ENCODE measurements around the gene NEURL2.
"Not testable (repeated sequence)": the region's sequence is repeated elsewhere in the genome, so short reads cannot be mapped to it uniquely, and the experiment has no call there.

The NEURL2 gene

DNA sequence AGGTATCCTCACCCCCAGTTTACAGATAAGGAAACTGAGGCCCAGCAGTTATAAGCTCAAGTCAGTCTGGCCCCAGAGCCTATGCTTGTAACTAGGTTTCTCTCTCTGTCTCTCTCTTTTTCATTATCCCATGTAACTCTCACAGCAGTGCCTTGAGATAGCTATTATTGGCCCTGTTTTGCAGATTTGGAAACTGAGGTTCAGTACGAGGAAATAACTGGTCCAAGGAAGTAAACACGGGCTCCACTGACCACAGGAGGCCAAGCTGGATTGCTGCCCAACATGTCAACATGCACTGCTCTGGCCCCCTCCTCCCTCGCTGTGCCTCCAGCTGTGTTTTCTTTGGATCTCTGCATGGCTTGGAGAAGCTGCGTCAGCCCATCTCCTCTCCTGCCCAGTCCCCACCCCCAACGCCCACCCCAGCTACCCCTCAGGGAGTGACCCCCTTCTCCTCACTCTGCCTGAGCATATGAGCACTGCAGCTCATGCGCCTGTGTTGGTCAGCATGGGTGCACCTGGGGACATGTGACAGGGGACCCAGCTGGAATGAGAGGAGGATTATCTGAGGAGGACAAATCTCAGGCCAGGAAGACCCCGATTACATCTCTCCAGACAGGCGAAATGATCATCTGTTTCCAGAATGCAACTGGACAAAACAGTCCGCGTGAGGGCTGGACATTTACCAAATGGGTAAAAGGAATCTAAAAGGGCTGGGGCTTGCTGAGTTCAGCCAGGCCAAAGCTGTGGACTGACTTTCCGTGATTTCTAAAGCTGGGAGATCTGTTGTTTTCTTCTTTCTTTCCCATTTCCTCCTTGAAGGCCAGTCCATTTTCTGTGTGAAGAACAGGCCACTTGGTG lies 28.8 kb upstream of the NEURL2 start:
- no peak for DNase-seq

DNA sequence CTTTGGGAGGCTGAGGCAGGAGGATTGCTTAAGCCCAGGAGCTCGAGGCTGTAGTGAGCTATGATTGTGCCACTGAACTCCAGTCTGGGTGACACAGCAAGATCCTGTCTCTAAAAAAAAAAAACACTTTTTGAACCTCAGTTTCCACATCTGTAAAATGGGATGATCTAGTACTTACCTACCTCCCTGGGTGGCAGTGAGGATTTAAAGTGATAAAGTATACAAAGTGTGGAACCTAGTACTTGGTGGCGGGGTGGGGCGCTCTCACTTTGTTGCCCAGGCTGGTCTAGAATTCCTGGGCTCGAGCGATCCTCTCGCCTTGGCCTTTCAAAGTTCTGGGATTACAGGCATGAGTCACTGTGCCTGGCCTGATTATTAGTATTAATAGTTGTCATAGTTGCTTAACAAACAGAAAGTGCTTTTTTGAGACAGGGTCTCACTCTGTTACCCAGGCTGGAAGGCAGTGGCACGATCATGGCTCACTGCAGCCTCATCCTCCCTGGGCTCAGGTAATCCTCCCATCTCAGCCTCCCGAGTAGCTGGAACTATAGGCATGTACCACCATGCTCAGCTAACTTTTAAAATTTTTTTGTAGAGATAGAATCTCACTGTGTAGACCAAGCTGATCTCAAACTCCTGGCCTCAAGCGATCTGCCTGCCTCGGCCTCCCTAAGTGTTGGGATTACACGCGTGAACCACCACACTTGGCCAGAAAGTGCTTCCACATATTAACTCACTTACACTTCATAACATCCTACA lies 27.9 kb upstream of the NEURL2 start:
- no peak for DNase-seq

DNA sequence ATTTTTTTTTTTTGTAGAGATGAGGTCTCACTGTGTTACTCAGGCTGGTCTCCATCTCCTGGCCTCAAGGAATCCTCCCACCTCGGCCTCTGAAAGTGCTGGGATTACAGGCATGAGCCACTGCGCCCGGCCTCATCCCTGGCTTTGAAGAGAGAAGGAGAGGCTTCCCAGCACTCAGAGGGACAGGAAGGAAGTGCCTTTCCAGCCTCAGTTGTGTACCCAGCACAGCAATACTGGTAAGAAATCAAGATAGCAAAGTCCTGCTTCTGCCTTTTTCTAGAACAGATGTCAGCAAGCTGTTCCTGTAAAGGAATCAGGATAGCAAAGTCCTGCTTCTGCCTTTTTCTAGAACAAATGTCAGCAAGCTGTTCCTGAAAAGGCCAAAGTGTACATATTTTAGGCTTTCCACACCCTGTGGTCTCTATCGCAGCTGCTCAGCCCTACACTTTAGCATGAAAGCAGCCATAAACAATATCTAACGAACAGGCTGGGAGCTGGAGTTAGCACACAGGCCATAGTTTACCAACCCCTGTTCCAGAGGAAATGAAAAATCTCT lies 27.3 kb upstream of the NEURL2 start:
- DNase-seq, result no peak

DNA sequence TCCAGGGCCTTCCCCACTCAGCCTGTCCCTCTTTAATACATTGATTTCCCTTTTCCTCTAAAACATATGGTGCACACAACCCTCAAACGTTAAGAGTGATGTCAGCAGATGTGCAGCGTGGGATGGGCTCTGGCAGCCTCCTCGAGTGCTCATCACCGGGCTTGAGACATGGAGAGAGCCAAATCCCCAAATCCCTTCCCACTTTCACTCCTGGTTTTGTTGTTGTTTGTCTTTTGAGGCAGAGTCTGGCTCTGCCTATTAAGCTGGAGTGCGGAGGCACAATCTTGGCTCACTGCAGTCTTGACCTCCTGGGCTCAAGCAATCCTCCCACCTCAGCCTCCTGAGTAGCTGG lies 26.8 kb upstream of the NEURL2 start:
- no peak for DNase-seq

DNA sequence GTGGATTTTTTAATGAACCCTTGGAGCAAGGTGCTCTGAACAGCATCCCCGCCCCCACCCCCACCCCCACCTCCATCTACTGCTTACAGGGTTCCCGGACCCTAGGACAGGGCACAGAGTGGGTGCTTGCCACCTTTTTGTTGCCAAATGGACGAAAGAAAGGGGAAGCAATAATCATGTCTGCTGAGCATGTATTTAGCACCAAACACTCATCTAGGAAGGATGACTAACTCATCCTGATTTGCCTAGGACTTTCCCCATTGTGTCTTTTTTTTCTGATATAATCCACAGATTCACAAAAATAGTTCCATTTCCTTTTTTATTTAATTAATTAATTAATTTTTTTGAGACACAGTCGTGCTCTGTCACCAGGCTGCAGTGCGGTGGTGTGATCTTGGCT lies 22.1 kb upstream of the NEURL2 start:
- no peak for DNase-seq

DNA sequence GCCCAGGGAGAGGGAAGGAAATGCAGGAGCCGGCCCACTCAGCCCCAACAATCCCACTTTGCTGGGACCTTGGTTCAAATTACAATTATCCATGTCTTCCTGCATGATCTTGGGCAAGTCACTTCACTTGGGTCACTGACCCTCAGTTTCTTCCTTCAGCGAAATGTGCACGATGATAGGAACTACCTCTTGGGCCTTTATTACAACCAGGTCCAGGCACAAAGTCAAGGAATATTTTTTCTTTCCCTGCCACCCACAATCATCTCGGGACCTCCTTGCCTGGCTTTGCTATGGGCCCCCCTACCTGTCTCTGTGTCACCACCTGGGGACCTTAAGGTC lies 21.3 kb upstream of the NEURL2 start:
- no peak for DNase-seq

DNA sequence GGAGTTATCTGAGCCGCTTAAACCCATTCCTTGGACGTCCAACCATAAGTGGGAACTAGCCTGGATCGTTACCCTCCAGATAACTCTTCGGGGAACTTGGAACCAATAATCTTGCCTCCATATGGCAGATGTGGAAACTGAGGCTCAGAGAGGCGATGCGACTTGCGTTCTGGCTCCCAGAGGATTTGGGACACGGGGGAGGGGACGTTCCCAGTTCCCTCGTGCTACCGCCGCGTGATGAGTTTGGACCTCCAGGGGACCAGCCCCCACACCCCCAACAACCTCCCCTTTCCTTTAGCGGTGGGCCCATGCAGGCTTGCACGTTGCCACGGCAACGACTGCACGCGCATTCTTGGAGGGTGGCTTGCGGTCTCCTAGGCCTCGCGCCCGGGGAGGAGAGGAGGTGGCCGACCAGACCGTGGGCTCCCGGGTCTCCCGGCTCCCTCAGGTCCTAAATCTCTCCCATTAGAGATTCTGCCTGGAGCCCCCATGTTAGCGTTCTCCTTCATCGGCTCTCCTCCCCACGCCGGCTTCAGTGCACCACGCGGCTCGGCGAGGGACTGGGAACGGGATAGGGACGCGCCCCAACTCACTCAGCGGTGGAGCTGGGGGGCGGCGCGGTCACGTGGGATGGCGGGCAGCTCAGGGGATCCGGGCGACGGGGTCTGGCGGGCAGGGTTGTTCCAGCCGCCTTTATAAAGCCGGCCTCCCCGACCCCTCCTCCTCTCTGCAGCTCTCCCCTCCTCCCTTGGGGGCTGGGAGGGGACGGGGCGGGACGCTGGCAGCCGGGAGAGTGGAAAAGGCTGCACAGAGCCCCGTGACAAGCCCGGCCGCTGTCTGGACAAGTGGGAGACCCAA lies 20.7 kb upstream of the NEURL2 start, which contains the start of gene PLTP:
PLTP (minus strand) TSS at position 670 of the 858 bp plus-strand sequence. CDS start 703 bp downstream, outside the sequence.
- DNase-seq, result peak; percentile 32

DNA sequence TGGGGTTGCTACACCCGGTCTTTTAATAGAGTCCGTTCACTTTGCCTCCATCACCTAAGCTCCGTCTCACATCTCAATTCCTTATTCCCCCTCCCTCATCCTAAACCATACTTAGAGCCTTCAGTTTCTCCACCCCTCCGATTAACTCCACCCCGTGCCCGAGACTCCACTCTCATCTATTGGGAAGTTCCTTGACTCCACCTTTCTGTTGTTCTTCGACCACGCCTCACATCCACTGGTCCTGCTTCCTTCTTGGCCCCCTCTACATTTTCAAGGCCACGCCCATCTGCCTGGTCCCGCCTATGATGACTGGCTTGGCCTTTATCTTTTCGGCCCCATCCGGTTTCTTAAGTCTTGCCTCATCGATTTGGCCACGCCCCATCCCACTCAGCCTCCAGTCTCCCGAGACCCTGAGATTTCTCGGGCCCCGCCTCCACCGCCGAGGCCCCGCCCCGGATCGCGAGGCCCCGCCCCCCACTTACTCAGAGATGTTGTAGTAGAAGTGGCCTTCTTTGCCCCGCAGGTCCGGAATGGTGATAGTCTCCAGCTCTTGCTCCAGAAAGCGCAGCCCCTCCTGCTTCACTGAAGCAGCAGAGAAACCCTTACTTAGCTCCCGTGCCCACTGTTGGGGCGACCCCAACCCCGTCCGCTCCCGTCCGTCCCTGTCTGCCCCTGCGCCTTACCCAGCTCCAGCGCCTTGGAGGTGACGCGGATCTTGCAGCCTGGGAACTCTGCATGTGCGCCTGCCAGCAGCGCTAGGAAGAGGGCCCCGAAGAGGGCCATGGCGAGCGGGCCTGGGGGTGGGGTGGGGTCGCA lies 19.9 kb upstream of the NEURL2 start:
- peak; percentile 74 for DNase-seq

DNA sequence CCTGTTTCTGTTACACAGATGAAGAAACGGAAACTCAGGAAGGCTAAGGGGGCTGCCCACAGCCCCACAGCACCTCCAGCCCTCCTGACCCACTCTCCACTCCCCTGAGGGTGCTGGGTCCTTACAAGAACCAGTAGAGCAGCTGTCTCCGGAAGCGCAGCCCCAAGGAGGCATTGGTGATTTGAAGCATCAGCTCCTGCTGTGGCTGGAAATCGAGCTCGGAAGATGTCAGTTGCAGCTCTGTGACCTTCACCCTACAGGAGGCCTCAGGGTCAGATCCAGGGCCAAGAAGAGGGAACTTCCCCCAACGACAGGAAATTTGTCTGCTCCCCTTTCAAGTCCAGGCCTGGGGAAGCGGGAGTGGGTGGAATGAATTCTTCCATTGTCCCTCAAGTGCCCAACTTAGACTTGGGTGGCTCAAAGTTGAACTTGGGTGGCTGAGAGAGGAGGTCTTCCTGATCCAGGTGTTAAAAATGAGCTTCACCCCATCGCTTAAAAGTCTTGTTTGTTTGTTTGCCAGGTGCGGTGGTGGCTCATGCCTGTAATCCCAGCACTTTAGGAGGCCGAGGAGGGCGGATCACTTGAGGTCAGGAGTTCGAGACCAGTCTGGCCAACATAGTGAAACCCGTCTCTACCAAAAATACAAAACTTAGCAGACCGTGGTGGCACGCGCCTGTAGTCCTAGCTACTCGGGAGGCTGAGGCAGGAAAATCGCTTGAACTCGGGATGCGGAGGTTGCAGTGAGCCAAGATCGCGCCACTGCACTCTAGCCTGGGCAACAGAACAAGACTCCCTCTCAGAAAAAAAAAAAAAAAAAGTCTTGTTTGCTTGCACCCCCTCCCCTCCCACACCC lies 19.0 kb upstream of the NEURL2 start:
- no peak for DNase-seq

DNA sequence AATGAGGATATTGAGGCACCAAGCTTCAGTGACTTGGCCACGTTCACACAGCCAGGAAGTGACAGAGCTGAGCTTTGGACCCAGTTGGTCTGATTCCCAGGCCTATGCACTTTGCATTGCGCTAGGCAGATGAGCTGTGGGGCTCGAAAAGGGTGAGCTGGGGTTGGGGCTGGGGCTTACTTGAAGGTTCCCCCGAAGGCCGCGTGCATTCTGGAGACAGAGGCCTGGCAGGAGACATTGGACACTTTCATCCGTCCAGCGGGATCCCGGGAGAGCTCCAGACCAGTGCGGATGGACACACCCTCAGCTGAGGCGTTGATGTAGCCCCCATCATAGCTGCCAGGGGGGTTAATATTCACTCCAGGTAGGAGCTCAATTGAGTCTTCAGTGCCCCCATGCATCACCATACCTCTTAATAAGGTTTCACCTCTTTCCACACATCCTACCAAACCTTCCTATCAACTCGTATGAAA lies 18.4 kb upstream of the NEURL2 start:
- no peak for DNase-seq

DNA sequence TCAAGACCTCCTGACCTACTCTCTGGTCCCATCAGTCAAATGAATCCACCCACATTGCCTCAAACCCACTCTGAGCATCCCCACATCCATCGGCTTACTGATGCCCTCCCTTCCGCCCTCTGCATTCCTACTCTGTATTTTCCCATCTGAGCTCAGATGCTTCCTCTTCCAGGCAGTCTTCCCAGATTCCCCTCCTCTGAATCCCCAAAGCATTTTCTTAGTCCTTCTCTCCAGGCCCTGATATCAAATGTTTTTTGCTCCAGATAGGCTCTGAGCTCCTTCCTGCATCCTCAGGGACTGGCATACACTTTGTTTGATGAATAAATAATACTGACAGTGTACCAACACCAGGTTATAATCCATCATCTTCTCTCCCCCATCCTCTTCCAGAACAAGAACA lies 17.1 kb upstream of the NEURL2 start:
- no peak for DNase-seq

DNA sequence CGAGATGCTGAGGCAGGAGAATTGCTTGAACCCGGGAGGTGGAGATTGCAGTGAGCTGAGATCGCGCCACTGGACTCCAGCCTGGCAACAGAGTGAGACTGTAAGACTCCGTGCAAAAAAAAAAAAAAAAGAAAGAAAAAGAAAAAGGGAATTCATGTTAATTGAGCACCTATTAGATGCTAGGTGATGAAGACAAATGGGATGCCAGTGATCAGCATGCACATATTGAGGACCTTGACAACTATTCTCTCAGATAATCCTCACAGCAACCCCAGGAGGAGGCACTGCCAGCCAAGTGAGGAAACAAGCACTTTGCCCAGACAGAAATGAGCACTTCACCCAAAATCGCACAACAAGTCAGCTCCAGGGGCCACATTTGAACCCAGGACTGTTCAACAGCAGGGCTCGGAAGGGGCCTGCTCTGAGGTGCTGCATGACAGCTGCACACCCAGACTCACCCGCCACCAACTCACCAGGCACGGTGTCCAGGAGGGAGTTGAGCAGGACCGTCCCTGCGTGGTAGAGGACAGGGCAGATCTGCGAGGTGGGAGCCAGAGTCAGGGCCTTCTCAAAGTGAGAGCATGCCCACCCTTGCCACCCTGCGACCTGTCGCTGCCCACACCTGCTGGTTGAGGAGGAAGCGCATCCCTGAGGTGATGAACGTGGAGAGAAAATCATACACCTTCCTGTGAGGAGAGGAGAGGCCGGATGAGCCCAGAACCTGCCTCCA lies 16.4 kb upstream of the NEURL2 start:
- DNase-seq, result no peak

DNA sequence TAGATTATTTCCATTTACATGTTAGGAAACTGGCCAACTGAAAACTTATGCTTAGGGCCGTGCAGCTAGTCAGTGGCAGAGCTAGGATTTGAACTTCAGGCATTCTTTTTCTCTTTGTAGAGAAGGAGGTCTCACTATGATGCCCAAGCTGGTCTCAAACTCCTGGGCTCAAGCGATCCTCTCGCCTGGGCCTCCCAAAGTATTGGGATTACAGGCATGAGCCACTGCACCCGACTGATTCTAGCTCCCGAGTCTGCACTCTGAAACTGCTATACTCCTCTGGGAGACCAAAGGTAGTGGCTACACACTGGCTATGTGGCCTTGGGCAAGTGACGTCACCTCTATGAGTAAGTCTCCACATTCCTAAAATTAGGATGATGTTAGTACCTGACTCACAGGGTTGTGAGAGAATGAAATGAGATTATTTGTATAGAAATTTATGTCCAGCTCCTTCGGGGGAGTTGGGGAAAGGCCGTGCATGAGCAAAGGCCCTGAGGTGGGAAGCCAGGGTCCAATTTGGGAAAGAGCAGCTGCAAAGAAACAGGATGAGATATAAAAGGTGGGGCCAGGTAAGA lies 14.6 kb upstream of the NEURL2 start:
- DNase-seq, result no peak

DNA sequence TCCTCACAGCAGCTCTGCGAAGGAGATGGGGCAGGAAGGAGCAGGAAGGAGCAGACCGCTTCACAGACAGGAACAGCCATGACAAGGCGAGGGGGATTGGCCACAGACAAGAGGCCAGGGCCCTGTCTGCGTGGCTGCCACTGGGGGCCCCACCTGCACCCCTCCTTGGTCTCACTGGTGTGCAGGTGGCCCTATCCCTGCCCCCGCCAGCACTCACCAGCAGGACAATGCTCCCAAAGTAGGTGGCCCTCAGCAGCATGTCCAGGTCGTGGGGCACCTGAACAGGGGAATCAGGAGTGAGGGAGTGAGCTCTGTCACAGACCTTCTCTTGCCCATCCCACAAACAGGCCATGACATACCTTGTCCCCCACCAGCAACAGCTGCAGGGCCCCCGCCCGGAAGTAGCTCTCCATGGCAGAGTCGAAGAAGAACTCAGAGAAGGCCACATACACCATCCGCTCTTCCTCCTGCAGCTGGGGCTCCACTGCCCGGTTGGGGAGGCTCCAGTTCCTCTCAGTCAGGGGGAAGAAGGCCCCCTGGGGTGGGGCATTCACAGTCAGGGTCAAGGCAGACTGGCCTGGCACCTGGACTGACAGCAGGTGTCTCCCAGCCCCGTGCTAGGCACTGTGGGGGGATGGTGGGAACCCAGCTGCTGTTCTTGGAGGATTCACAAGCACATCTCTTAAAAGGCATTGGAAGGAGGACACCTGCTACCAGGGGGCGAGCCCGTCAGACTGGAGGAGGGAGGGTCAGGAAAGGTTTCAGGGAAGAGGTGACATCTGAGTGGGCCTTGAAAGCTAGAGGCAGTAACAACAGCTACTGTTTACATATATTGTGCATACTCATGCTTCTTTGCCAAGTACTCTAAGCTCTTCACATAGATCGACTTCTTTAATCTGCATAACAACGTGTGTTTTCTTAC lies 13.8 kb upstream of the NEURL2 start:
- DNase-seq, result no peak

DNA sequence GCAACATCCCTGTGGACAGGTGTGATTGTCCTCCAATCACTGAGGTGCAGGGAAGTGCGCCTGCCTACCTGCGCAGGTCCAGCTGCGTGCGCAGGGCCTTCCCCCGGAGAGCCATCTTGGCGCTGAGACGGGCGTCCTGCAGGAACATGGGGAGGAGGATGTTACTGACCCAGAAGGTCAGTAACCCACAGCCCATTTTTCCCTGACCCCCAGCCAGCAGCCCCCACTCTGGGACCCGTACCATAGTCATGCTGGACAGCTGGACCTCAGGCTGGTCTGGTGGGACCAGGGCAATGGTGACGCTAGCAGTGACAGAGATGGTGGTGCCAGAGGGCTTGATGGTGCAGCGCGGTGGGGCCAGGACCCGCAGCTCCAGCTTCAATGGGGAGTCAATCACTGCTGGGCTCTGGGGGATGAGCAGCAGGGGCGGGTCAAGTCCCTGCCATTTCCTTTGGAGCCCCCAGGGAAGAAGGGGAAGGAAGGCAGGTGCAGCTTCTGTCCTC lies 11.2 kb upstream of the NEURL2 start:
- DNase-seq, result no peak

DNA sequence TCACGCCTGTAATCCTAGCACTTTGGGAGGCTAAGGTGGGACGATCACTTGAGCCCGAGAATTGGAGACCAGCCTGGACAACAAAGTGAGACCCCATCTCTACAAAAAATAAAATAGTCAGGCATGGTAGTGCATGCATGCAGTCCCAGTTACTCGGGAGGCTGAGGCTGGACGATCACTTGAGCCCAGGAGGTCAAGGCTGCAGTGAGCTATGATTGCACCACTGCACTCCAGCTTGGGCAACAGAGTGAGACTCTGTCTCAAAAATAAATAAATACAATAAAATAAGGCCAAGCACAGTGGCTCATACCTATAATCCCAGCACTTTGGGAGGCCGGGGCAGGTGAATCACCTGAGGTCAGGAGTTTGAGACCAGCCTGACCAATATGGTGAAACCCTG lies 10.3 kb upstream of the NEURL2 start:
- DNase-seq, result not testable (repeated sequence)

DNA sequence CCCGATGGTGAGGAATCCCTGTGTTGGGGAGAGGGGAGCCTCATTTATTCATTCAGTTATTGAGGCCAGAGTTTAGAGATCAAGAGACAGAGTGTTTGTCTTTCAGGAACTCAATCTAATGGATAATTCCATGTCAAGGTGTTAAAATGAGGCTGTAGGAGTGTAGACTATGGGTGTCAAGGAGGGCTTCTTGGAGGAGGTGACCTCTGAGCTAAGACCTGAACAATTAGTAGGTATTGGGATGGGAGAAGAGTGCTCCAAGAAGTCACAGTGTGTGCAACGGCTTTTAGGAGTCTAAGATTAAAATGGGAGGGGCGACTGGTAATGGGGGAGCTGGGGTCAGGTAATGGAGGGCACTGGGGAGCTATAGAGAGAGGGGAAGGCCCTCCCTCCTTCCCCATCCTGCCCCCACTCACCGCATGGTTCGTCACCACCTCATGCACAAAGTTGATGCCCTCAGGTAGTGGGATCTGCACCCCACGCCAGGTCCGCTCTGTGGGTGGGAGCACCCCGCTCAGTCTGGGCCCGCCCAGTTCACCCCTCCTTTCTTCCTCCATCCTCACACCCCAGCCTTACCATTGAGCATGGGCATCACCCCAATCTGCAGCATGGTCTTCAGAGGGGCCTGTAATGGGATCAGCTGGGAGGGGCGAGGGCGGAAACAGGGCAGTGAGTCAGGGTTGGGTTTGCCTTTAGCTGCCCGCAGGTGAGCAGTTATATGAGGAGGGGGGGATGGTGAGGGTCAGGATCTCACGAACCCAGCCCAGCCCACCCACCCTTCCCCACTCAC lies 8.2 kb upstream of the NEURL2 start:
- no peak for DNase-seq

DNA sequence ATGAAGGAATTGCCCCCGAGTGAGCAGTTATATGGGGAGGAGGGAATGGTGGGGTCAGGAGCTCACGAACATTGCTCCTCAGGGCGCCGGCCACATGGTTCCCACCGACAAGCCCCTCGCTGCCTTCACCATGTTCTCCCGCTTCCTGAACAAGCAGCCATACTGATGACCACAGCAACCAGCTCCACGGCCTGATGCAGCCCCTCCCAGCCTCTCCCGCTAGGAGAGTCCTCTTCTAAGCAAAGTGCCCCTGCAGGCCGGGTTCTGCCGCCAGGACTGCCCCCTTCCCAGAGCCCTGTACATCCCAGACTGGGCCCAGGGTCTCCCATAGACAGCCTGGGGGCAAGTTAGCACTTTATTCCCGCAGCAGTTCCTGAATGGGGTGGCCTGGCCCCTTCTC lies 7.3 kb upstream of the NEURL2 start:
- no peak for DNase-seq
